HG02571 (cell line): ENCODE results near the gene LGALSL.

Source experiments
- ATAC-seq: cut with Tn5 transposase; IDR thresholded peaks from one replicate; pipeline ENCODE4 v1.9.1; 2021; ENCODE audit warnings: mild to moderate bottlenecking, moderate library complexity; ENCODE audit not compliant: unreplicated experiment

Gene LGALSL

GRCh38 chr2:64492272-64492671, 38.3 kb downstream of the LGALSL start:
- ATAC-seq = no peak

DNA sequence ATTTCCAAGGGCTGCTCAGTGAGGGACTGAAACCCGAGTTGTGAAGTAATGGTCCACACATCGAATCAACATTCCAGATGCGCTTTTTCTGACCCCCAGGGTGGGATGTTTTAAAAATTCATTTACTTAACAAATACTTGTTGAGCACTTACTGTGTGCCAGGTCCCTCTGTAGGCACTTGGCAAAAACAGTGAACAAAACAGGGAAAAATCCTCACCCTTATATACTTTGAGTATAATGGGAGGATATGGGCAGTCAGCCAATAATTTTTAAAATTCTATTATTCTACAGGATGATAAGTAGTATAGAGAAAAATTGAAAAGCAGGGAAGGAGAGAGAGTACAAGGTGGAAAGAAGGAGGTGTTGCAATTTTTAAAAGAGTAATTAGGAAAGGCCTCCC, 38.9 kb downstream of the LGALSL start:
- no peak for ATAC-seq

- no peak for ATAC-seq
Measured at GRCh38 chr2:64493788-64494187, 39.8 kb downstream of the LGALSL start.

- ATAC-seq = no peak
Measured at GRCh38 chr2:64498438-64498837, 44.5 kb downstream of the LGALSL start.

GRCh38 chr2:64500549-64500948, 46.6 kb downstream of the LGALSL start:
- ATAC-seq = no peak

- ATAC-seq = no peak
Measured at GRCh38 chr2:64501946-64502345, 48.0 kb downstream of the LGALSL start.

GRCh38 chr2:64502860-64503259, 48.9 kb downstream of the LGALSL start:
- ATAC-seq = no peak

- no peak for ATAC-seq
Measured at GRCh38 chr2:64504774-64505720, 51.1 kb downstream of the LGALSL start.

- no peak for ATAC-seq
Measured at GRCh38 chr2:64506686-64507085, 52.7 kb downstream of the LGALSL start.
